ENCODE results near the gene MDC1. TPM values are rescaled to one million over a fixed set of nuclear protein-coding genes. Genes with fewer than 3 reads are reported as not detected.

Gene MDC1
- total and polyA plus RNA-seq, 2 of the 13 experiments (the other 11 are each of a cell fraction or from before 2014, with no cell fraction given): 8.4 to 14.0 TPM

- TF ChIP-seq DZIP1 (CRISPR knock-in tag; IDR thresholded peaks at IDR 0.05): no peak
- no peak for TF ChIP-seq FOXA1 (IDR thresholded peaks at IDR 0.05)
- peak; percentile 18; the same call in 1 of the 2 replicates for TF ChIP-seq FOXA1 (CRISPR knock-in tag; IDR thresholded peaks at IDR 0.05)
- no peak; the same call in 1 of the 2 replicates for TF ChIP-seq ZNF501 (CRISPR knock-in tag; IDR thresholded peaks at IDR 0.05)
- TF ChIP-seq, protein P1, sequence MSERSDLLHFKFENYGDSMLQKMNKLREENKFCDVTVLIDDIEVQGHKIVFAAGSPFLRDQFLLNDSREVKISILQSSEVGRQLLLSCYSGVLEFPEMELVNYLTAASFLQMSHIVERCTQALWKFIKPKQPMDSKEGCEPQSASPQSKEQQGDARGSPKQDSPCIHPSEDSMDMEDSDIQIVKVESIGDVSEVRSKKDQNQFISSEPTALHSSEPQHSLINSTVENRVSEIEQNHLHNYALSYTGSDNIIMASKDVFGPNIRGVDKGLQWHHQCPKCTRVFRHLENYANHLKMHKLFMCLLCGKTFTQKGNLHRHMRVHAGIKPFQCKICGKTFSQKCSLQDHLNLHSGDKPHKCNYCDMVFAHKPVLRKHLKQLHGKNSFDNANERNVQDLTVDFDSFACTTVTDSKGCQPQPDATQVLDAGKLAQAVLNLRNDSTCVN (CRISPR knock-in tag; IDR thresholded peaks at IDR 0.05; ENCODE audit: borderline replicate concordance): 0 out of 2 replicates have a peak, but pooled peaks have one; percentile 31
- TF ChIP-seq EEA1 (CRISPR knock-in tag; IDR thresholded peaks at IDR 0.05; ENCODE audit: borderline replicate concordance): peak; percentile 83; the same call in 1 of the 2 replicates
- TF ChIP-seq JUND (CRISPR knock-in tag; IDR thresholded peaks at IDR 0.05): no peak
- peak; percentile 55; the same call in 1 of the 2 replicates for TF ChIP-seq ZNF124 (CRISPR knock-in tag; IDR thresholded peaks at IDR 0.05)
- TF ChIP-seq, protein P2, sequence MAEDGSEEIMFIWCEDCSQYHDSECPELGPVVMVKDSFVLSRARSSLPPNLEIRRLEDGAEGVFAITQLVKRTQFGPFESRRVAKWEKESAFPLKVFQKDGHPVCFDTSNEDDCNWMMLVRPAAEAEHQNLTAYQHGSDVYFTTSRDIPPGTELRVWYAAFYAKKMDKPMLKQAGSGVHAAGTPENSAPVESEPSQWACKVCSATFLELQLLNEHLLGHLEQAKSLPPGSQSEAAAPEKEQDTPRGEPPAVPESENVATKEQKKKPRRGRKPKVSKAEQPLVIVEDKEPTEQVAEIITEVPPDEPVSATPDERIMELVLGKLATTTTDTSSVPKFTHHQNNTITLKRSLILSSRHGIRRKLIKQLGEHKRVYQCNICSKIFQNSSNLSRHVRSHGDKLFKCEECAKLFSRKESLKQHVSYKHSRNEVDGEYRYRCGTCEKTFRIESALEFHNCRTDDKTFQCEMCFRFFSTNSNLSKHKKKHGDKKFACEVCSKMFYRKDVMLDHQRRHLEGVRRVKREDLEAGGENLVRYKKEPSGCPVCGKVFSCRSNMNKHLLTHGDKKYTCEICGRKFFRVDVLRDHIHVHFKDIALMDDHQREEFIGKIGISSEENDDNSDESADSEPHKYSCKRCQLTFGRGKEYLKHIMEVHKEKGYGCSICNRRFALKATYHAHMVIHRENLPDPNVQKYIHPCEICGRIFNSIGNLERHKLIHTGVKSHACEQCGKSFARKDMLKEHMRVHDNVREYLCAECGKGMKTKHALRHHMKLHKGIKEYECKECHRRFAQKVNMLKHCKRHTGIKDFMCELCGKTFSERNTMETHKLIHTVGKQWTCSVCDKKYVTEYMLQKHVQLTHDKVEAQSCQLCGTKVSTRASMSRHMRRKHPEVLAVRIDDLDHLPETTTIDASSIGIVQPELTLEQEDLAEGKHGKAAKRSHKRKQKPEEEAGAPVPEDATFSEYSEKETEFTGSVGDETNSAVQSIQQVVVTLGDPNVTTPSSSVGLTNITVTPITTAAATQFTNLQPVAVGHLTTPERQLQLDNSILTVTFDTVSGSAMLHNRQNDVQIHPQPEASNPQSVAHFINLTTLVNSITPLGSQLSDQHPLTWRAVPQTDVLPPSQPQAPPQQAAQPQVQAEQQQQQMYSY (CRISPR knock-in tag; IDR thresholded peaks at IDR 0.05): no peak
- TF ChIP-seq ZNF883 (CRISPR knock-in tag; IDR thresholded peaks at IDR 0.05; ENCODE audit: not compliant biosample characterization): no peak
- TF ChIP-seq YEATS4 (CRISPR knock-in tag; IDR thresholded peaks at IDR 0.05; ENCODE audit: borderline replicate concordance): peak; percentile 85
- TF ChIP-seq ZNF615 (CRISPR knock-in tag; IDR thresholded peaks at IDR 0.05; ENCODE audit: borderline replicate concordance): no peak
- TF ChIP-seq MAF1 (CRISPR knock-in tag; IDR thresholded peaks at IDR 0.05; ENCODE audit: borderline replicate concordance): 0 out of 2 replicates have a peak, but pooled peaks have one; percentile 22
- TF ChIP-seq ZBTB8A (CRISPR knock-in tag; IDR thresholded peaks at IDR 0.05; ENCODE audit: borderline replicate concordance, low read depth): no peak
- 0 out of 2 replicates have a peak, but pooled peaks have one; percentile 20 for TF ChIP-seq SMYD3 (CRISPR knock-in tag; IDR thresholded peaks at IDR 0.05)
- no peak; the same call in 1 of the 2 replicates for TF ChIP-seq KLF11 (CRISPR knock-in tag; IDR thresholded peaks at IDR 0.05)
- TF ChIP-seq TMF1 (CRISPR knock-in tag; IDR thresholded peaks at IDR 0.05; ENCODE audit: low read depth): peak; percentile 88
- no peak for TF ChIP-seq ZNF672 (CRISPR knock-in tag; IDR thresholded peaks at IDR 0.05)
- peak; percentile 85 for TF ChIP-seq HNRNPK (IDR thresholded peaks at IDR 0.05; ENCODE audit: low read depth, low read length, poor library complexity, severe bottlenecking)
- 0 out of 2 replicates have a peak, but pooled peaks have one; percentile 30 for TF ChIP-seq ZNF205 (CRISPR knock-in tag; IDR thresholded peaks at IDR 0.05)
- no peak for TF ChIP-seq ATF1 (CRISPR knock-in tag; IDR thresholded peaks at IDR 0.05)
- TF ChIP-seq SRF (IDR thresholded peaks at IDR 0.05; ENCODE audit: low read depth, low read length): no peak
These were observed 4.3 kb upstream of the MDC1 start (continued) for GRCh38 chr6:30721198-30722024.

Data from HepG2 (cell line).